ENCODE results near the gene CHST8. TPM values are rescaled to one million over a fixed set of nuclear protein-coding genes. Genes with fewer than 3 reads are reported as not detected.

CHST8 gene
- total RNA-seq, 1 donor from 2014 or later = not detected

- Histone ChIP-seq H3K36me3 (no peaks in the 10 kb centered on the region), H3K4me3 (no peak overlapping the region), H3K4me1 (no peaks in the 10 kb centered on the region), H3K27ac (no peak overlapping the region), H3K9me3 (no peaks in the 10 kb centered on the region), H3K27me3 (no peaks in the 10 kb centered on the region)
- DNase-seq (ENCODE audit: low spot score in 2 of 2) = no peak
- no peak for TF ChIP-seq CTCF (IDR thresholded peaks at IDR 0.05)
- intact Hi-C loops (cut with DNase I) = no loop called here
These were observed 97.8 kb downstream of the CHST8 start for GRCh38 chr19:33719366-33720154.

DNA sequence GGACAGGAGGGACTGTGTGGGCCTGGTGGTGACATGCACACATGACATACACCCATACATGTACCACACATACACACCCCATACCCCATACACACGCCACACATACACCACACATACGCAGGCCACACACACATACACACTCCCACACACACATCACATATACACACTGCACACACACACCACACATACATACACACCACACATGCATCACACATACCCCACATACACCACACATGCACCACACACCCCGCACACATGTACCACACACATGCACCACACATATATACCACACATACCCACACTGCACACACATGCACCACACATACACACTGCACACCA, 98.4 kb downstream of the CHST8 start:
- no peaks in the 10 kb centered on the region for H3K27me3 ChIP-seq
- no peak overlapping the region for H3K27ac ChIP-seq
- intact Hi-C loops (cut with DNase I) = no loop called here
- H3K4me1 ChIP-seq = no peaks in the 10 kb centered on the region
- H3K4me3 ChIP-seq = no peak overlapping the region
- TF ChIP-seq CTCF (IDR thresholded peaks at IDR 0.05) = no peak
- no peak for DNase-seq (ENCODE audit: low spot score in 2 of 2)
- H3K36me3 ChIP-seq = no peaks in the 10 kb centered on the region
- H3K9me3 ChIP-seq = no peaks in the 10 kb centered on the region

DNA sequence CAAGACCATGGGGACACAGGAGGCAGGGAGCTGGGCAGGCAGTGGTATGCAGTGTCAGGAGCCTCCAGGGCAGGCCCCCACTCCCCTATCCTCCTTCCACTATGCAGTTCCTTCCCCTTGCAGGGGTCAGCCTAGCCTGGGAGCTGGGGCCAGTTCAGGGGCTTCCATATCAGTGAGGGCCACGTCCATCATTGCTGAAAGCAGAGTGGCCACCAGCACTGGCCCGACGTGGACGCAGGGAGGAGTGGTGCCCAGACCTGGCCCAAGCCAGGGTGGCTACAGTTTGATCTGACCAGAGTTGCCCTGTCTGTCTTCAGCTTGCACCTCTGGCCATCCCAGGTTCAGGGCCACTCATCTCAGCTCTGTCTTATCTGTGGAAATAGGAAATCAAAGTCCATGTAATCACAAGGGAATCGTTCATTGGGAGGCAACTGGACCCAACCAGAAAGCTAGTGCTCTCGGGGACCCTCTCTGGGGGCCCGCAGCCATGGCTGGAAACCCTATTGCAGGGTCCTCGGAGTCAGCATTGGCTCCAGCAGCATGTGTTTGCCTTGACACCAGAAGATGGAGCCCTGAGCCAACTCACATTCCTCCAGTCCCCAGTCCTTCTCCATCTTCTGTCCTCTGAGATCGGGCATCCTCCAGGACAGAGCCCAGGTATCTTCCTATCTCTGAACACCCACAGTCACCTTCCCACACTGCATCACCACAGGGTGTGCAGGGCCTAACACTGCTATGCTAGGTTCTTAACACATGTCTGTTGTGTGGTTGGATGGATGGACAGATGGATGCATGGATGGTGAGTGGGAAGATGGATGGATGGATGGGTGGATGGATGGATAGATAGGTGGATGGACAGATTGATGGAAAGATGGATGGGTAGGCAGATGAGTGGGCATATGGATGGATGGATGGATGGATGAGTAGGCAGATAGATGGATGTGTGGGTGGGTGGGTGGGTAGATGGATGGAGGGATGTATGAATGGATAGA, 99.2 kb downstream of the CHST8 start:
- H3K27me3 ChIP-seq = no peaks in the 10 kb centered on the region
- intact Hi-C loops (cut with DNase I) = no loop called here
- no peak for DNase-seq (ENCODE audit: low spot score in 2 of 2)

DNA sequence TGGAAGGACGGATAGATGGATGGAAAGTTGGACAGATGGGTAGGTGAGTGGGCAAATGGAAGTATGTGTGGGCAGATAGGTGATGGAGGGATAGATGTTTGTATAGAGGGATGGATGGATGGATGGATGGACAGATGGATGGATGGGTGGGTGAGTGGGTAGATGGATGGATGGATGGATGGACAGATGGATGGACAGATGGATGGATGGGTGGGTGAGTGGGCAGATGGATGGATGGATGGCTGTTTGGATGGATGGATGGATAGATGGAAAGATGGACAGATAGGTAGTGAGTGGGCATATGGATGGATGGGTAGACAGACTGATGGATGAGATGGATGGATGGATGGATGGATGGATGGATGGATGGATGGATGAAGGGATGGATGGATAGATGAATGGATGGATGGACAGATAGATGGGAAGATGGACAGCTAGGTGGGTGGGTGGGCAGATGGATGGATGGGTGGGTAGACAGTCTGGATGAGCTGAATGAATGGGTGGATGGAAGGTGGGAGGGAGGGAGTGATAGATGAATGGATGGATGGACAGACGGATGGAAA, 100.1 kb downstream of the CHST8 start:
- Histone ChIP-seq H3K9me3 (no peaks in the 10 kb centered on the region), H3K4me1 (no peaks in the 10 kb centered on the region), H3K4me3 (no peak overlapping the region), H3K27me3 (no peaks in the 10 kb centered on the region), H3K27ac (no peak overlapping the region), H3K36me3 (no peaks in the 10 kb centered on the region)
- TF ChIP-seq CTCF (IDR thresholded peaks at IDR 0.05) = no peak
- DNase-seq (ENCODE audit: low spot score in 2 of 2) = no peak
- intact Hi-C loops (cut with DNase I) = no loop called here

More for the DNA sequence above, 99.2 kb downstream of the CHST8 start:
- Histone ChIP-seq H3K4me1 (no peaks in the 10 kb centered on the region), H3K9me3 (no peaks in the 10 kb centered on the region), H3K4me3 (no peak overlapping the region), H3K27ac (no peak overlapping the region), H3K36me3 (no peaks in the 10 kb centered on the region)
- no peak for TF ChIP-seq CTCF (IDR thresholded peaks at IDR 0.05)

DNA sequence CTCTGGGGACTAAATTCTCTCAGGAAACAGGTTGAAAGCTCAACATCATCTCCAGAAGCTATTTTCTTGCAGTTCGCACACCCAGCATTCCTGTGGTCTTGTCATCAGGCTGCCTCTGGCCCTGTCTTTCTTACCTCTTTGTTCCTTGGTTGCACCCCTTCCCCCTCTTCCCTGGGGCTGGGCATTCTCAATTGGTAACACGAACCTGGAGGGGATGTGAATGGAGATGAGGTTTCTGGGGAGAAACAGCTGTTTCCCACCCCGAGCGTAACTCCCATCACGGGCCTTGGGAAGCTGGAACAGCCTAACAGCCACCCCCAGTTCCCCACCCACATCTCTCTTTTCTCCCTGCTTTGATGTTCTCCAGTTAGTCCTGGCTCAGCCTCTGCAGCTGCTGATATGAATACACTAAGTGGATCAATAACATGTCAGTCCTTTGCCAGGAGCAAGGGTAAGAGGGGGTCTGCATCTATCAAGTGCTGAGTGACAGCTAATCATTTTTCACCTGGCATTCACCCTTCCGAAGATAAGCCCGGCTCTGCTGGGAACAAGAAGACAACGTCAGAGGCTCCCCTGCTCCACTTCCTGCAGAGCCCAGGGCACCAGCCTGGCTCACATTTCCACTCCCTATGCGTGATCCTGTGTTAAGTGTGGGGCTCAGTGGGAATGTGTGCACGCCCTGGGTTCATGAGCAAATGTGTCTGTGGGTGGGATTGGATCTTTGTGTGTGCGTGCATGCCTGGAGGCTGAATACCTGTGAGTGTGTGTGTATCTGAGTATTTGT, 100.9 kb downstream of the CHST8 start:
- no peak overlapping the region for H3K4me3 ChIP-seq
- H3K36me3 ChIP-seq = no peaks in the 10 kb centered on the region
- intact Hi-C loops (cut with DNase I) = no loop called here
- no peaks in the 10 kb centered on the region for H3K9me3 ChIP-seq
- no peaks in the 10 kb centered on the region for H3K27me3 ChIP-seq
- TF ChIP-seq CTCF (IDR thresholded peaks at IDR 0.05) = no peak
- no peak for DNase-seq (ENCODE audit: low spot score in 2 of 2)
- H3K4me1 ChIP-seq = no peaks in the 10 kb centered on the region
- no peak overlapping the region for H3K27ac ChIP-seq
